Inflammatory macrophage treated with lipopolysaccharide for 1 hour (primary cell): Measurements from ENCODE around the gene COX11.

Experiments used
- DNase-seq, 2 donors: peaks; one replicate each; pipeline ENCODE4 v3.0.0-alpha.2; 2020 to 2022

COX11 gene

DNA sequence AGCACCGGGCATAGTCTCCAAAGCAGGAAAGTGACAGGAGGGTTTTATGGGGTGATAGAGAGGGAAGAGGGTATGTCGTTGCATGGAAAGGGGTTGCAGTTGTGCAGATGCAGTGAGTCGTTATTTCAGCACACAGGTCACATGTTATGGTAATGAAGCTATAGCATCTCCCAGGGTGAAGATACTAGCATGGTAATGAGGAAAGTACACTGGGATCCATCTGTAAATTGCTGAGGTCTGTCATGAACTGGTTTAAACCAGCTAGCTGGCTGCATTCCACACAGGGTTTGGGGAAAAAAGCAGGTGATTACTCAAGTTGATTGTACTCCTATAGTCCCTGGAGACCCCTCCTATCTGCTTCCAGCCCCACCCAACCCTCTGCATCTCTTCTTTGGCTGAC, 11.7 kb downstream of the COX11 start:
- no peak for DNase-seq

DNA sequence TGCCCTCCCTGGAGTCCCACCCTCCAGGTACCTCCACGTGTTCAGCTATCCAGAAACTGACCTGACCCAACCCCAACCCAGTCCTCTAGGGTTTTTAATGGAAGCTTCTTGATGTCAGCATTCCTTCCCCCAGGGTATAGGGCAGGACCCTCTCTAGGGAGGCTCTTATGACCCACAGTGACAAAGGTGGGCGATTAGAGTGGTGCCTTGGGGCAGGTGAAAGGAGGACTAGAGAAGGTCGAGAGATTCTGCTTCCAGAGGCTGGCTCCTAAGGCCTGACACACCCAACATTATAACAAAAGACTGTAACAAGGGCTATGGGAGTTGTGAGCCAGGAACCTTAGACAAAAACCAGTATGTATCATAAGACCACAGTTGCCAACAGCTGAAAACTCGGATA, 17.2 kb downstream of the COX11 start:
- DNase-seq = no peak

DNA sequence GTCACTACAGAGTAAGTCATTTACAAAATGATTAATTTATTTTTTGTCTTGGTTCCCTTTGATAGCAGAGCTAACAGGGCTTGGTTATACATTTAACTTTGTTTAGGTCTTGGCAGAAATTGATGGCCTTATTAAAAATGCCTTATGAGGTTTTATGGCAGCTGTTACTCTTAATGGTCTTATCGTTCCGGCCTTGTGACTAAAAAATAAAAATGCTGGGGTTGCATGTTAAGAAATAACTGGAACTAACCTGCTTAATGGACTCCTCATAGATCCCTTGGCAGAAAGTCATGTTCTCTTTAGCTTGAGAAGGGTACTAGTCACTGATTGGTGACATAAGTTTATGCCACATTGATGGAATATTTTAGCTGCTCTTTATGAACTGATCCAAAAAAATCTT, 18.3 kb downstream of the COX11 start:
- no peak for DNase-seq

DNA sequence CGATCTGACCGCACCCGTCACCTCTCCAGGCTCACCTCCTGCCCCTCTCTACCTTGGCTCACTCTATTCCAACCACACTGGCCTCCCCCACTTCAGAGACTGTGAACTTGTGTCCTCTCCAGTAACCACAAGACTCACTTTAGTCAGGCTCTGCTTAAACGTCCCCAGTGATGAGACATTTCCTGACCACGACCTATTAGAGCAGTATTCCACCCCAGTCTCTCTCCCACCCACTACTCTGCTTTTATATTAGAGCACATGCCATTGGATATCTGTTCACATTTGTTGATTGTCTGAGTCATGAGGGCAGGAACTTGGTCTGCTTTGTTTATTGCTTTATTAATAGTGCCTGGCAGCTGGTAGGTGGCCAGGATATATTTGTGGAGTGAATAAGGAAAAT, 20.1 kb downstream of the COX11 start:
- no peak for DNase-seq

DNA sequence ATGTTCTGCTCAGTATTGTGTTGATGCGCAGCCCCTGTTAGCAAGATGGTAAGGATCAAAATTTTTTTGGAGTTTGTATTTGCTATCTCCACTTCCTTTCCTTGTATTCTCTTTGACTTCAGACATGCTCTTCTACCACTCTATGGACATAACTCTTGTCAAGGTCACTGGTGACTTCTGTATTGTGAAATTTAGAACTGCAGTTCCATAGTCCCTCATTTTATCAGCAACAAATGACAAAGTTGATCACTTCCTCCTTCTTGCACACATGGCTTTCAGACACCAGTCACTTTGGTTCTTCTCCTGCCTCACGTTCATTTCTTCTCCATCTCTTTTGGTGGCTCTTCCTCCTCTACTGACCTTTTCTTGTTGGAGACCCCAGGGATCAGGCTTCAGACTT, 21.1 kb downstream of the COX11 start:
- DNase-seq = no peak

DNA sequence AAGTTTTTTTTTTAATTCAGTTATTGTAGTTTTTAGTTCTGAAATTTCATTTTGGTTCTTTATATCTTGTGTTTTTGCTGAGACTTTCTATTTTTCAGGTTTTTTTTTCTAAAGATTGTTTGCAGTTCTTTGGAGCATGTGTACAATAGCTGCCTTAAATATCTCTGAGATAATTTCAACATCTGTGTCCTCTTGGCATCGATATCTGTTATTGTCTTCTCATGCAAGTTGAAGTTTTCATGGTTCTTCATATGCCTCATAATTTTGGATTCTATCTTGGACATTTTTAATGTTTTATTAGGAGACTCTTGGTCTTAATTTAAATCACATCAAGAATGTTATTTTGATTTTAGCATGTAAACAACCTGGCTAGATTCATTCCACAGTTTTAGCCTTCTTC, 22.8 kb downstream of the COX11 start:
- DNase-seq = no peak

DNA sequence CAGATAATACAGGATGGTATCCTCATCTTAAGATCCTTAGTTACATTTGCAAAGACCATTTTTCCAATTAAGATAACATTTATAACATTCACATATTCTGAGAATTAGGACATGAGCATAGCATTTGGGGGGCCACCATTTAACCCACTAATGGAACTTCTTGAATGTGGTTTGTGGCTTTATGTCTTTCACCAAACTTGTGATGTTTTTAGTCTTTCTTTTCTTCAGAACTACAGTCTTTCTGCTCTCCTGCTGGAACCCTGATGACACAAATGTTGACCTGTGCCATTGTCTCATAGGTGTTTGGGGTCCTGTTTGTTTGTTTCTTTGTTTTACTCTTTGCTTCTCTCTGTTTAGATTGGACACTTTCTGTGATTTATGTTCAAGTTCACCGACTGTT, 23.2 kb downstream of the COX11 start:
- DNase-seq = no peak

DNA sequence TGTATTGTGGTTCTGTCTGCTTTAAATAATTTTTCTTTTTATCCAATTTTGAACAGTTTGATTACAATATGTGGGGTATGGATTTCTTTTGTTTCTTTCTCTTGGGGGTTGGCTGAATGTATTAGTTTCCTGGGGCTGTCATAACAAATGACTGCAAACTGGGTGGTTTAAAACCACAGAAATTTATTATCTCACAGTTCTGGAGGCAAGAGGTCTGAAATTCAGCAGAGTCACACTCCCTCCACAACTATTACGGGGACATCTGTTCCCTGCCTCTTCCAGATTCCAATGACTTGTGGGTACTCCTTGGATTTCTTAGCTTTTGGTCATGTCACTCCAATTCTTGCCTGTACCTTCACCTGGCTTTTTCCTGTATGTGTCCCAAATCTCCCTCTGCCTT, 23.7 kb downstream of the COX11 start:
- DNase-seq = no peak

DNA sequence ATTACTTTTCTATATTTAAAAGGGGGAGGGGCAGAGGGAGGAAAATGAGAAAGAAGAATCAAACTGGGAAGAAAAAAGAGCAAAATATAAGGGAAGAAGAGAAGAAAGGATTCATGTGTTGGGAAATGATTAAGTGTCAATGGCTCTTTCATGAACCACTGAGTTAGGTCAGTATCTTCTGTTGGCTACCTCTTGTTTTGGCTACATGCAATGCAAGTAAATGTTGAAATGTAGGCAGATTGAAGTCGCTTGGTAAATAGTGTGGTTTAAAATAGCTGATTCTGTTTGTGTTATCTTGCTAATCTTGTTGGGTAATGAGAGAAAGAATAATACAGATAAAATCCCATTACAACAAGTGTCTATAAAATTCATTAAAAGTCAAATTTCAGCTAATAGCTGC, 27.2 kb downstream of the COX11 start:
- no peak for DNase-seq

DNA sequence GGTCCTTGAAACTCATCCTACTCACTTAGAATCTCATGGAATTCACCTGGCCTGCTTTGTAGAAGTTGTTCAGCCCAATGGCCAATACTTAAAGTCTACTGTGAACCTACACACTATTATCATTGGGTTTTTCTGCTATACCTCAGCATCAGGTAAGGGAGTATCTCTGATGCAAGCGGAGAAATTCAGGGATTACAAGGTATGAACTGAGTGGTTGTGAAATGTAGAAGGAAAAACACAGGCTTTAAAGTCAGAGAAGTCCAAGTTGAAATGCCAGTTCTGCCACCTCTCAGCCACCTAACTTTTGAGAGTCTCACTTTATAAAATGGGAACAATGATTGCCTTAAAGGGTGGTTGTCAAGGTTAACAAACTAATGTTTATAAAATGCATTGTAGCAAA, 31.0 kb downstream of the COX11 start:
- DNase-seq = no peak

DNA sequence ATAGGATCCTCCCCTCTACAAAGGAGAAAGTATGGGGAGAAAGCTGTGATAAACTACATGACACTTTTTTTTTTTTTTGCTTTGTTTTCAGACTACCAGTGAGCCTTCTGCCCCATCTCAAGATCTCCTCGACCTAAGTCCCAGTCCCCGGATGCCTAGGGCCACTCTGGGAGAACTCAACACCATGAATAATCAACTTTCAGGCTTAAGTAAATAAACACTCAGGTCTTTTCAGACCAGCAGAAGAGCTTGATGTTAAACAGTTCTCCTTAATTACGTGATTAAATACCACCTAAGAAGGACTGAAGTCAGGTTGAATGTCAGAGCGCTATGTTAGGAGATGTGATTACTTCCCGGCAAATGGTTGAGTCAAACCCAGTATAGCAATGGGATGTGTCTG, 31.4 kb downstream of the COX11 start:
- DNase-seq = no peak

DNA sequence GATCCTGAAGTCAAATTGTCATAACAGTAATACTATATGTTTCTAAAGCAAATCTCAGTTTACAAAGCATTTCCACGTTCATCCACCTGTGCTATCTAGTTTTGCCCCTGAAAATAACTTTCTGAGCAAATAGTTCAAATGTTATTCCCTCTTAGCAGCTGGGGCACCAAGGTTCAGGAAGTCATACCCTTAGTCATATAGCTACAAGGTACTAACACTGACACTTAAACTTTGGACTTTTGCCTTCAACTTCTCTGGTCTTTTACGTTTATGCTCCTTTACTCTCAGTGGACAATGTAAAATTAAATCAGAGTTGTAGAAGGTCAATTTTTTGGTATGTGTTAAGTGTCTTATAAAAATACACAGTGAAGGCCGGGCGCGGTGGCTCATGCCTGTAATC, 33.0 kb downstream of the COX11 start:
- DNase-seq = no peak

DNA sequence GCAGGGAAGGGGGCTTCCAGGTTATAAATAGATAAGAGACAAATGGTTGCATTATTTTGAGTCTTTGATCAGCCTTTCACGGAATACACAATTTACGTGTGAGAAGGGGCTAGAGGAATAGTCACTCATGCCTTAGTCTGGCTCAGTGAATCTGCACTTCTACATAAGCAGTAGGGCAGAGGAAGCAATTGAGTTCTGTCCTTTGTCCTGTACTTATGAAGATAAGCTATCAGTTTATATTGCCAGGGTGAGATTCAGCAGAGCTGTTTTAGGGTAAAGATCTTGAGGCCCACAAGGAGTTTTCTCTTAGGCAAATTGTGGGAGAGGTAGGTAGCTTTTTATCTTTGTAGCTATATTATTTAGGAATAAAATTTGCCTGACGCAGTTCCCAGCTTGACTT, 34.5 kb downstream of the COX11 start:
- no peak for DNase-seq

DNA sequence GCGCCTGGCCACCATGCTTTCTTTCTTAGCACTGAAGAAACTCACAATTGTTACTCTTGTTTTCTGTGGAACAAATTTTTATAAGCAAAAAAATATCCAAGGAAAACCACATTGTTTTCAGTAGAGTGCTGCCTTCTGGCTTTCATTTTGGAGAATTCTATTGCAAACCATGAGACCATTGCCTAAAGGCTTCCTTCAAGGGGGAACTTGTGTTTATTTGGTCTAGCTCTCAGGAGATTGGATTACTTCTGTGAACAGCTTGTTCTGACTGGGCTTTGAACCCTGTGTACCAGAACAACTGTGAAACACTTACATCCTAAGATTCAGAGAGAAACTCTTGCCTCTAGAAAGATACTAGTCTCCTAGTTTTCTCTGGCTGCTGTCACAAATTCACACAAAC, 35.7 kb downstream of the COX11 start:
- DNase-seq = no peak

DNA sequence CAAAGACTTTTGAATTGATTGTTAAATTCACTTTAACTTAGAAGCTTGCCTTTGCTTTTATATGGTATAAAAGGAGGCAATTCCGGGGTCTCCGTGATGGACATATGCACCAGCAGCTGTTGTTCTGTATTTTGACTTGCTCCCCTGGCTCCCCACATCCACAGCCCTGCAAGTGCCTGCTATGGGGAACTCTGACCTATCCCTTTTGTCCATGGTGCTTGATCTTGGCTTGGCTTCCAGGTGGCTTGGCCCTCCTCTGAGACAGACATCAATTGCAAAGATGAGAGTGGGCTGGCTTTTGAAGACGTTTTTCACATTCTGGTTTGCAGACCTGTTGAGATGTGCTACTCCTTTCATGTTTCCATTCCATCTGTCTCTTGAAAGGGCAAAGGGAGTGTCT, 40.9 kb downstream of the COX11 start:
- DNase-seq = no peak

DNA sequence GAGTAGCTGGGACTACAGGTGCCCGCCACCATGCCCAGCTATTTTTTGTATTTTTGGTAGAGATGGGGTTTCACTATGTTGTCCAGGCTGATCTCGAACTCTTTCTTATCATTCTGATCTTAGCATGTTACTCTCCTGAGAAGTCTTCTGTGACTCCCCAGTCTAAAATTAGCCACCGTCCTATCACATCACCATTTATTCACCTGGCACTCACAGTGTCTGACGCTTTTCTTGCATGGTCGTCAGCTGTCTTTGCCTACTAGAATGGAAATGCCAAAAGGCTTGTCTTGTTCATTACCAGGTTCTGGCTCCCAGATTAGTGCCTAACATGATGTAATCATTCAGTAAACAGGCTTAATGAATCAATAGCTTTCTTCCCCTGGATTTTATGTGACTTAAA, 44.0 kb downstream of the COX11 start:
- no peak for DNase-seq

DNA sequence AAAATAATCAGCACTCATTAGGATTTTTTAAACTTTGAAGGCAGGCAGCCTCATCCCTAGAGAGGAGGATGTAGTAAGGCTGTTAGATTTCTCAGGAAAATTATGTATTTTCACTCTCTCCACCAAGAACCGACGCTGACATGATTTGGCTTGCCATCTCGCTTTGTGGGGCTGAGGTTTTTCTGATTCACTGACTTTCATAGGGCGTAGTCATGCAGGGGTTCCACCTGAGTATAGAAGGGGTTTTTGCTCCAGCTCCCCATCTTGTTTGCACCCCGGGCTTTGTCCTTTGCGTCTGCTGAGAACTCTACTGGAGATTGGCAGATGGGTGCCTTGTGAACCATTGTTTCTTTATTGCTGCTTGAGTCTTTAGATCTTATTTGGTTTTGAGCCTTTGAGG, 47.6 kb downstream of the COX11 start:
- no peak for DNase-seq

DNA sequence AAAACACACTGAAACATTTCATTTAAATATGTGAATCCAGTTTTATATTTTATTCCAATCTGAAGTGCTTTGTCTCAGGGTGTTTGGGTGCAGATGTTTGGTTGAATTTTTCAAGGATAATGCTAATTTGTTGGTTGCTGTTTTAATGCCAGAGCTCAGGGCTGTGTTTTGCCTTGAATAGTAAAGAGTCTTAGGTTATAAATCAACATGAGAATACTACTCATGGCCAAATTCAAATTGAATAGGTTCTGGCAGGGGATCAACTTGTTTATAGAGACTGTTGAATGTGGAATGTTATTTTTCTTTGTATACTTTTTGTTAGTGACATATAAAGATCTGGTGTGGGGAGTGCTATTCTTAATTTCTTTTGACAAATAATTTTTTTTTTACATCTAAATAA, 49.0 kb downstream of the COX11 start:
- no peak for DNase-seq

DNA sequence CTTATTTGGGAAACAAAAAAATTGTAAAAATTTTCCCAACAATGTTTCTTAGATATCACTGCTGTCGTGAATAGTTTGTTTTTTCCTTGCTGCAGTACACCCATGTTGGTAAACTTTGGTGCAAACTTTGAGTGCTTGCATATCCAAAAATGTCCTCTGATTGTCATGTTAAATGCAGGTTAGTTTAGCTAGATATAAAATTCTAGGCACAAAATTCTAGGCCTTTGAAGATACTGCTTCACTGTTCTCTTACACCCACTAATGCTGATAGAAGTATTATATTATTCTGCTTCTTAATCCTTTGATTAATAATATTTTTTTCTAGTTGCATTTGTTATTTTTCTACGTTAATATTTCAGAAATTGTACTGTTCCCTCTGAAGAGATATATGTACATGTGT, 51.7 kb downstream of the COX11 start:
- no peak for DNase-seq
